Endothelial cell of umbilical vein (primary cell): ENCODE measurements around the gene CDK18. TPM values are rescaled to one million over a fixed set of nuclear protein-coding genes. Genes with fewer than 3 reads are reported as not detected.

Experiments
- BruUV-seq: library from RNA; stranded (reverse); fragments of 400-500 nt; replicated peaks from 2 replicates; lab custom pipeline; 2021; lab: Mats Ljungman, UMichigan
- CTCF ChIA-PET: fragments of 300-600, 350-600 bp; sonication (Branson Sonifier 250); formaldehyde crosslinking; loops from one replicate; lab custom pipeline; 2021; ENCODE audit warnings: antibody characterized with exemption, inconsistent platforms; lab: Charles Lee
- POLR2A ChIA-PET: fragments of 300-600, 350-600 bp; sonication (Branson Sonifier 250); formaldehyde crosslinking; loops from one replicate; lab custom pipeline; 2021; ENCODE audit warnings: antibody characterized with exemption, inconsistent platforms; lab: Charles Lee
- DNase-seq: peaks from one replicate; pipeline ENCODE4 v3.0.0-alpha.2; 2011; ENCODE audit warnings: low read depth, low spot score
- FAIRE-seq: peaks from 2 replicates; lab custom pipeline; 2011; peaks lifted over from hg19 to GRCh38; lab: Jason Lieb, UNC
- H2AFZ ChIP-seq: 2 replicates; pipeline ENCODE4 v1.6.0; 2012; ENCODE audit warnings: low read depth, low read length, control low read depth, inconsistent platforms
- H3K27ac ChIP-seq: 2 replicates; pipeline ENCODE4 v1.5.1; 2011; ENCODE audit warnings: low read depth, mild to moderate bottlenecking, control low read depth, low read length, moderate library complexity; ENCODE audit not compliant: insufficient read depth
- H3K27me3 ChIP-seq, 2 experiments: 2 replicates each; pipeline versions ENCODE4 v1.6.0 to v1.6.1; 2011; ENCODE audit warnings: low read length in 2 of 2, mixed read lengths in 1 of 2; ENCODE audit not compliant: control insufficient read depth in 2 of 2, insufficient read depth in 2 of 2
- H3K36me3 ChIP-seq, 2 experiments: 2 replicates in 1 of 2; 3 replicates in 1 of 2; pipeline ENCODE4 v1.5.1; 2011; ENCODE audit warnings: low read length in 2 of 2, mild to moderate bottlenecking in 1 of 2, moderate library complexity in 1 of 2; ENCODE audit not compliant: control insufficient read depth in 2 of 2, insufficient read depth in 2 of 2; ENCODE audit errors: extremely low read depth in 1 of 2
- H3K4me1 ChIP-seq: 3 replicates; pipeline ENCODE4 v1.5.1; 2011; ENCODE audit warnings: mild to moderate bottlenecking, low read length; ENCODE audit not compliant: control insufficient read depth, insufficient read depth; ENCODE audit errors: extremely low read depth
- H3K4me2 ChIP-seq: 2 replicates; pipeline ENCODE4 v1.6.1; 2011; ENCODE audit warnings: low read length, control low read depth, mixed read lengths; ENCODE audit not compliant: insufficient read depth
- H3K4me3 ChIP-seq, 3 experiments: fragments of 200-600 bp in 1 of 3; sonication (generic), shearing (Covaris generic) in 1 of 3; replicated peaks in 1 of 3; 2 replicates each; pipeline ENCODE4 v1.5.1; 2011 to 2016; ENCODE audit warnings: control low read depth in 3 of 3, low read length in 3 of 3, mild to moderate bottlenecking in 2 of 3, inconsistent platforms in 1 of 3, low read depth in 1 of 3, moderate library complexity in 1 of 3; ENCODE audit not compliant: insufficient read depth in 1 of 3
- H3K79me2 ChIP-seq: 2 replicates; pipeline ENCODE4 v1.6.0; 2012; ENCODE audit warnings: low read length, inconsistent platforms; ENCODE audit not compliant: control insufficient read depth, insufficient read depth
- H3K9ac ChIP-seq: replicated peaks from 2 replicates; pipeline ENCODE3; 2011; ENCODE audit warnings: low read length, control low read depth; ENCODE audit not compliant: insufficient read depth; ENCODE audit errors: extremely low read depth
- H3K9me1 ChIP-seq: replicated peaks from 3 replicates; pipeline ENCODE4 v1.6.0; 2011; ENCODE audit warnings: mild to moderate bottlenecking, low read length; ENCODE audit not compliant: control insufficient read depth, insufficient read depth; ENCODE audit errors: extremely low read depth
- H3K9me3 ChIP-seq: replicated peaks from 2 replicates; pipeline ENCODE4 v1.5.1; 2012; ENCODE audit warnings: low read length, inconsistent platforms; ENCODE audit not compliant: control insufficient read depth, insufficient read depth
- H4K20me1 ChIP-seq: replicated peaks from 2 replicates; pipeline ENCODE3; 2011; ENCODE audit warnings: mild to moderate bottlenecking, low read length; ENCODE audit not compliant: control insufficient read depth, insufficient read depth; ENCODE audit errors: extremely low read depth
- EZH2 ChIP-seq: IDR thresholded peaks from 2 replicates; pipeline ENCODE4 v1.6.1; 2012; ENCODE audit warnings: borderline replicate concordance, low read depth, mild to moderate bottlenecking, moderate library complexity, low read length, inconsistent platforms; ENCODE audit not compliant: severe bottlenecking
- FOS ChIP-seq: IDR thresholded peaks from 2 replicates; pipeline ENCODE4 v1.6.1; 2011; ENCODE audit warnings: mild to moderate bottlenecking, low read length, moderate library complexity, borderline replicate concordance; ENCODE audit not compliant: insufficient read depth
- GATA2 ChIP-seq: IDR thresholded peaks from 2 replicates; pipeline ENCODE4 v1.7.0; 2011; ENCODE audit warnings: low read depth, mild to moderate bottlenecking, moderate library complexity, mixed read lengths, low read length; ENCODE audit not compliant: insufficient read length, insufficient read depth
- JUN ChIP-seq: IDR thresholded peaks from 2 replicates; pipeline ENCODE4 v1.6.1; 2011; ENCODE audit warnings: borderline replicate concordance, low read depth; ENCODE audit not compliant: insufficient read length, insufficient read depth
- MYC ChIP-seq: IDR thresholded peaks from one replicate; pipeline ENCODE4 v1.6.1; 2011; ENCODE audit warnings: mild to moderate bottlenecking, low read depth, low read length
- POLR2A ChIP-seq: IDR thresholded peaks from 2 replicates; pipeline ENCODE4 v1.6.1; 2012; ENCODE audit warnings: low read depth, mild to moderate bottlenecking, control low read depth, low read length
- POLR2AphosphoS5 ChIP-seq: IDR thresholded peaks from 2 replicates; pipeline ENCODE4 v1.6.1; 2012; ENCODE audit warnings: low read depth, mild to moderate bottlenecking, control low read depth, low read length, moderate library complexity; ENCODE audit not compliant: insufficient read depth
- dilution Hi-C: fragments of 300-500 bp; cut with MboI; formaldehyde crosslinking; loops from one replicate; pipeline ENCODE4 v1.15.0; 2019; ENCODE audit warnings: low sequenced_read_pairs; ENCODE audit not compliant: extremely low pct_ligation_motif_present
- intact Hi-C: fragments of 100-400 bp; cut with micrococcal nuclease; formaldehyde crosslinking; loops from one replicate; pipeline ENCODE4 v1.10.0; 2022
- polyA plus RNA-seq, 4 experiments: library from polyadenylated mRNA; depleted of rRNA in 3 of 4; stranded (reverse) in 3 of 4; unstranded in 1 of 4; fragments of >200 nt; gene quantifications; 2 replicates each; pipeline versions ENCODE4 v1.2.1 to v1.2.3, GENCODE V29; 2011 to 2012; ENCODE audit warnings: missing spikeins in 1 of 4
- total RNA-seq: library from RNA; stranded (reverse); gene quantifications from 2 replicates; pipeline ENCODE4 v1.2.3, GENCODE V29; 2021
- TF ChIP-seq, protein P1 (sequence below): IDR thresholded peaks from 2 replicates; pipeline ENCODE4 v1.6.1; 2011; ENCODE audit not compliant: insufficient read depth, insufficient read length
- TF ChIP-seq, protein P2 (sequence below), 2 donors: IDR thresholded peaks; 1 replicate in 1 of 2; 2 replicates in 1 of 2; pipeline ENCODE4 v1.5.1; 2011; ENCODE audit warnings: low read length in 2 of 2, mild to moderate bottlenecking in 2 of 2, moderate library complexity in 2 of 2, control low read depth in 1 of 2, inconsistent platforms in 1 of 2, low read depth in 1 of 2; ENCODE audit not compliant: insufficient read depth in 1 of 2; ENCODE audit errors: extremely low read depth in 1 of 2

The CDK18 gene
- total and polyA plus RNA-seq, 2 donors (not counting 3 experiments of a cell fraction or from before 2014, with no cell fraction given), result 0.17 to 1.2 TPM

DNA sequence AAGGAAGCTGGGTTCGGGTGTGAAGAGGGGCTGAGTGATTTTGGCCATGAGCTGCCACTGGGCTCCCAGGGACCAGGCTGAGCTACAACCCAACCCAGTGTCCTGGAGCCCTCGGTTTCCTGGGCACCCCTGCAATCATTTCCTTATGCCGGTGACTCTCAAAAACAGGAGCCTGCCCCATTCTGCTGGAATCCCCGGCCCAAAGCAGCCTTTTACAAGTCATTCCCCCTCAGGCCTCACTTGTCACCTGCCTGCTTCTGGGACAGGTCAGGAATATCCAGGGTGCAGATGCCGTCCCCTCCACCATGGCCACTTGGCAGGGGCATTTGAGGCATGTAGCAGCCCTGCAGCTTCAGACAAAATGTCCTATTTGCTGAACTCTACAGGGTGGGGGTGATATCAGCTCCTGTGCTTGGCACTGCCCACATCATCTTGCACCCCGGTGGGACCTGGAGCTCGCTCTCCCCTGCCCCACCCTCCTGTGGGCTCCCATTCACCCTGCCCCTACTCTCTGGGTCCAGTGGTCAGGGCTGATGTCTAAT lies 30.0 kb downstream of the CDK18 start:
- TF ChIP-seq POLR2A (no peak), FOS (no peak), POLR2AphosphoS5 (no peak), MYC (no peak), GATA2 (no peak), EZH2 (no peak), JUN (no peak)
- TF ChIP-seq, protein P1, sequence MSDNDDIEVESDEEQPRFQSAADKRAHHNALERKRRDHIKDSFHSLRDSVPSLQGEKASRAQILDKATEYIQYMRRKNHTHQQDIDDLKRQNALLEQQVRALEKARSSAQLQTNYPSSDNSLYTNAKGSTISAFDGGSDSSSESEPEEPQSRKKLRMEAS, result no peak
- TF ChIP-seq, protein P2, sequence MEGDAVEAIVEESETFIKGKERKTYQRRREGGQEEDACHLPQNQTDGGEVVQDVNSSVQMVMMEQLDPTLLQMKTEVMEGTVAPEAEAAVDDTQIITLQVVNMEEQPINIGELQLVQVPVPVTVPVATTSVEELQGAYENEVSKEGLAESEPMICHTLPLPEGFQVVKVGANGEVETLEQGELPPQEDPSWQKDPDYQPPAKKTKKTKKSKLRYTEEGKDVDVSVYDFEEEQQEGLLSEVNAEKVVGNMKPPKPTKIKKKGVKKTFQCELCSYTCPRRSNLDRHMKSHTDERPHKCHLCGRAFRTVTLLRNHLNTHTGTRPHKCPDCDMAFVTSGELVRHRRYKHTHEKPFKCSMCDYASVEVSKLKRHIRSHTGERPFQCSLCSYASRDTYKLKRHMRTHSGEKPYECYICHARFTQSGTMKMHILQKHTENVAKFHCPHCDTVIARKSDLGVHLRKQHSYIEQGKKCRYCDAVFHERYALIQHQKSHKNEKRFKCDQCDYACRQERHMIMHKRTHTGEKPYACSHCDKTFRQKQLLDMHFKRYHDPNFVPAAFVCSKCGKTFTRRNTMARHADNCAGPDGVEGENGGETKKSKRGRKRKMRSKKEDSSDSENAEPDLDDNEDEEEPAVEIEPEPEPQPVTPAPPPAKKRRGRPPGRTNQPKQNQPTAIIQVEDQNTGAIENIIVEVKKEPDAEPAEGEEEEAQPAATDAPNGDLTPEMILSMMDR (IDR thresholded peaks at IDR 0.05; ENCODE audit: extremely low read depth in 1 of 2, insufficient read depth in 1 of 2, low read depth in 1 of 2, low read length in 2 of 2), result no peak
- H3K27ac ChIP-seq, result no peak overlapping the region
- dilution Hi-C loops, result no loop called here
- intact Hi-C loops, result loop anchor here (5.0 kb wide), 1 partner anchor 178 kb away; no protein-coding TSS in a partner anchor
- DNase-seq (no peak), FAIRE-seq (no peak)
- H3K4me1 ChIP-seq, result peaks cover 3% of the 10 kb centered on the region
- POLR2A ChIA-PET, result no interaction called here
- H2AFZ ChIP-seq, result no peak overlapping the region
- no peaks in the 10 kb centered on the region for H3K9me1 ChIP-seq
- H3K9me3 ChIP-seq, result no peaks in the 10 kb centered on the region
- H3K36me3 ChIP-seq, result no peaks in the 10 kb centered on the region
- CTCF ChIA-PET, result interaction anchor here (0.7 to 17.8 kb wide), 8 partner anchors 9 to 177 kb away, joined by 3 to 292 read pairs (median 6); partner anchors contain the start of gene ELK4
- H3K9ac ChIP-seq, result no peak overlapping the region
- H3K4me2 ChIP-seq, result no peak overlapping the region
- no peaks in the 10 kb centered on the region for H3K27me3 ChIP-seq
- no peaks in the 10 kb centered on the region for H4K20me1 ChIP-seq
- no peak overlapping the region for H3K4me3 ChIP-seq
- BruUV-seq, result no TSS peak
- no peaks in the 10 kb centered on the region for H3K79me2 ChIP-seq
